PFSK-1 (cell line): ENCODE data around the gene OPCML.

ENCODE experiments used
- FOXP2 ChIP-seq: optimal IDR thresholded peaks from 2 replicates; pipeline ENCODE3; 2011; ENCODE audit warnings: borderline replicate concordance, control low read depth, inconsistent platforms; ENCODE audit not compliant: insufficient read depth; ENCODE audit errors: extremely low read length, extremely low read depth
- POLR2AphosphoS5 ChIP-seq: IDR thresholded peaks from 2 replicates; pipeline ENCODE4 v1.6.1; 2012; ENCODE audit warnings: low read depth, mild to moderate bottlenecking, control low read depth, low read length, moderate library complexity
- REST ChIP-seq, 2 experiments: IDR thresholded peaks; 2 replicates each; pipeline versions ENCODE4 v1.6.1 to v1.8.0; 2011 to 2012; ENCODE audit warnings: low read depth in 2 of 2, low read length in 2 of 2, control low read depth in 1 of 2, inconsistent platforms in 1 of 2, mild to moderate bottlenecking in 1 of 2, moderate library complexity in 1 of 2; ENCODE audit not compliant: insufficient read depth in 1 of 2
- SIN3A ChIP-seq: IDR thresholded peaks from 2 replicates; pipeline ENCODE4 v1.6.1; 2012; ENCODE audit warnings: mild to moderate bottlenecking, low read length, moderate library complexity, borderline replicate concordance; ENCODE audit not compliant: insufficient read depth
- TAF1 ChIP-seq: IDR thresholded peaks from 2 replicates; pipeline ENCODE4 v1.6.1; 2012; ENCODE audit warnings: low read length, control low read depth, borderline replicate concordance; ENCODE audit not compliant: insufficient read depth

Gene OPCML

GRCh38 chr11:132822276-132822675 is 710.0 kb downstream of the OPCML start:
- TF ChIP-seq POLR2AphosphoS5, result no peak
- TF ChIP-seq FOXP2, result no peak
- TF ChIP-seq SIN3A, result no peak
- no peak for TF ChIP-seq TAF1
- no peak for TF ChIP-seq REST (IDR thresholded peaks at IDR 0.05; ENCODE audit: insufficient read depth in 1 of 2, low read depth in 2 of 2, low read length in 2 of 2)

- TF ChIP-seq FOXP2, result no peak
- TF ChIP-seq REST (IDR thresholded peaks at IDR 0.05; ENCODE audit: insufficient read depth in 1 of 2, low read depth in 2 of 2, low read length in 2 of 2), result no peak
- no peak for TF ChIP-seq TAF1
- no peak for TF ChIP-seq POLR2AphosphoS5
- no peak for TF ChIP-seq SIN3A
Measured at GRCh38 chr11:132821499-132821898, 710.8 kb downstream of the OPCML start.

- TF ChIP-seq REST (IDR thresholded peaks at IDR 0.05; ENCODE audit: insufficient read depth in 1 of 2, low read depth in 2 of 2, low read length in 2 of 2) (no peak), POLR2AphosphoS5 (no peak), SIN3A (no peak)
Measured at GRCh38 chr11:132821014-132821413, 711.3 kb downstream of the OPCML start.

- TF ChIP-seq TAF1, result no peak
- TF ChIP-seq REST (IDR thresholded peaks at IDR 0.05; ENCODE audit: insufficient read depth in 1 of 2, low read depth in 2 of 2, low read length in 2 of 2), result no peak
- TF ChIP-seq SIN3A, result no peak
Measured at GRCh38 chr11:132818951-132819350, 713.4 kb downstream of the OPCML start.

- no peak for TF ChIP-seq FOXP2
- no peak for TF ChIP-seq SIN3A
Measured at GRCh38 chr11:132817387-132817786, 714.9 kb downstream of the OPCML start.

GRCh38 chr11:132814410-132814809 is 717.9 kb downstream of the OPCML start:
- TF ChIP-seq REST (IDR thresholded peaks at IDR 0.05; ENCODE audit: insufficient read depth in 1 of 2, low read depth in 2 of 2, low read length in 2 of 2), result no peak
- TF ChIP-seq FOXP2, result no peak
- TF ChIP-seq POLR2AphosphoS5, result no peak
- TF ChIP-seq TAF1, result no peak
- TF ChIP-seq SIN3A, result no peak
